ENCODE measurements around the gene C1orf232. TPM values are rescaled to one million over a fixed set of nuclear protein-coding genes. Genes with fewer than 3 reads are reported as not detected.

Gene C1orf232
- total and polyA plus RNA-seq, 2 of the 13 experiments (the other 11 are each of a cell fraction or from before 2014, with no cell fraction given) = not detected

GRCh38 chr1:26145041-26145959 lies 23.5 kb downstream of the C1orf232 start:
- FAIRE-seq = peak; percentile 85
- no peak overlapping the region for H3K4me2 ChIP-seq (ENCODE audit: low read depth, low read length)
- TF ChIP-seq GATAD1 (CRISPR knock-in tag; IDR thresholded peaks at IDR 0.05) = no peak
- no peak for TF ChIP-seq BORCS8-MEF2B (CRISPR knock-in tag; IDR thresholded peaks at IDR 0.05)
- peak; percentile 81 for TF ChIP-seq STAG1 (CRISPR knock-in tag; IDR thresholded peaks at IDR 0.05)
- 0 out of 2 replicates have a peak, but pooled peaks have one; percentile 42 for TF ChIP-seq SP140L (CRISPR knock-in tag; IDR thresholded peaks at IDR 0.05; ENCODE audit: borderline replicate concordance)
- TF ChIP-seq HNF1B (CRISPR knock-in tag; IDR thresholded peaks at IDR 0.05) = peak; percentile 45; the same call in 1 of the 2 replicates
- peak; percentile 90 for TF ChIP-seq SMC3 (IDR thresholded peaks at IDR 0.05; ENCODE audit: low read length)
- TF ChIP-seq GZF1 (CRISPR knock-in tag; IDR thresholded peaks at IDR 0.05) = no peak
- 0 out of 4 replicates have a peak, but pooled peaks of 1 of the 2 experiments have one; percentile 50 for TF ChIP-seq HMGXB4 (CRISPR knock-in tag; IDR thresholded peaks at IDR 0.05; ENCODE audit: borderline replicate concordance in 1 of 2, low read depth in 1 of 2)
- TF ChIP-seq KLF16 (CRISPR knock-in tag; IDR thresholded peaks at IDR 0.05) = 0 out of 4 replicates have a peak, but pooled peaks of 1 of the 2 experiments have one; percentile 30
- TF ChIP-seq PPARG (CRISPR knock-in tag; conservative IDR thresholded peaks at IDR 0.05) = 0 out of 2 replicates have a peak, but pooled peaks have one; percentile 25

More at GRCh38 chr1:26145041-26145959, 23.5 kb downstream of the C1orf232 start:
- BruUV-seq (replicated peaks) = no TSS peak
- H3K79me2 ChIP-seq (ENCODE audit: insufficient read depth, low read length) = no peaks in the 10 kb centered on the region
- no peaks in the 10 kb centered on the region for H3K9me3 ChIP-seq (ENCODE audit: low read length)
- peaks cover 0 to 7% of the 10 kb centered on the region in 2 experiments; a peak in 4 of 5 replicates for H3K27me3 ChIP-seq (ENCODE audit: control insufficient read depth in 1 of 2, insufficient read depth in 2 of 2, low read length in 2 of 2)
- ChIA-PET POLR2A (interaction anchor here (0.7 to 1.2 kb wide), 5 partner anchors 33 to 110 kb away, joined by 3 to 7 read pairs (median 3); partner anchors contain the start of genes CEP85 and PDIK1L), CTCF (ENCODE audit: low intra/inter-chr PET ratio, low total read pairs) (interaction anchor here (2.1 to 4.3 kb wide), 2 partner anchors 40 to 109 kb away, joined by 11 to 66 read pairs; no protein-coding TSS in a partner anchor)
- no peak overlapping the region for H3K9ac ChIP-seq (ENCODE audit: insufficient read depth, low read depth, low read length)
- H4K20me1 ChIP-seq (ENCODE audit: insufficient read depth, low read length) = no peaks in the 10 kb centered on the region
- ATAC-seq = peak; percentile 94
- intact Hi-C loops (cut with micrococcal nuclease; ENCODE audit: unreplicated experiment) (loop anchor here (1.0 kb wide), 2 partner anchors 40 to 110 kb away; no protein-coding TSS in a partner anchor), in situ Hi-C loops (cut with HindIII; ENCODE audit: extremely low pct_ligation_motif_present, low pct_unique_long_range_greater_than_20kb) (no loop called here)
- peak; percentile 80 for DNase-seq (ENCODE audit: low spot score)
- H3K4me3 ChIP-seq (replicated peaks in 1 of 3; ENCODE audit: insufficient read depth in 1 of 3, low read depth in 2 of 3, low read length in 3 of 3) = no peak overlapping the region
- no peak overlapping the region for H2AFZ ChIP-seq (ENCODE audit: low read length)
- H3K4me1 ChIP-seq (ENCODE audit: insufficient read depth, low read length) = peaks cover 9% of the 10 kb centered on the region; the same call in 1 of the 2 replicates
- no peaks in the 10 kb centered on the region for H3K36me3 ChIP-seq (replicated peaks in 1 of 2; ENCODE audit: control insufficient read depth in 1 of 2, insufficient read depth in 2 of 2, low read length in 2 of 2)
- H3K27ac ChIP-seq (ENCODE audit: extremely low read length, insufficient read depth, low read length) = no peak overlapping the region
- 2% methylated on average over 12 of the region's 19 CpGs for WGBS (ENCODE audit: low lambda C conversion rate)

All from HepG2 (cell line).